H9 (cell line): ENCODE results near the gene DPM2. TPM values are rescaled to one million over a fixed set of nuclear protein-coding genes. Genes with fewer than 3 reads are reported as not detected.

ENCODE experiments used
- DNase-seq: peaks from one replicate; pipeline ENCODE4 v3.0.0-alpha.2; 2017
- H2AFZ ChIP-seq: one replicate; pipeline ENCODE4 v1.6.1; 2013; ENCODE audit warnings: mild to moderate bottlenecking, low read length, control low read depth, moderate library complexity
- H2AK5ac ChIP-seq: 2 replicates; pipeline ENCODE4 v1.6.1; 2013; ENCODE audit warnings: low read length, control low read depth, mixed read lengths; ENCODE audit not compliant: insufficient read length
- H2BK120ac ChIP-seq: one replicate; pipeline ENCODE4 v1.6.1; 2013; ENCODE audit warnings: low read depth, mild to moderate bottlenecking, low read length, control low read depth, inconsistent platforms; ENCODE audit not compliant: poor library complexity, severe bottlenecking
- H2BK12ac ChIP-seq: 2 replicates; pipeline ENCODE4 v1.6.1; 2013; ENCODE audit warnings: low read length, control low read depth, mixed read lengths, low read depth; ENCODE audit not compliant: insufficient read length
- H2BK15ac ChIP-seq: 2 replicates; pipeline ENCODE4 v1.6.1; 2013; ENCODE audit warnings: low read depth, low read length, control low read depth
- H2BK20ac ChIP-seq: one replicate; pipeline ENCODE4 v1.6.1; 2013; ENCODE audit warnings: low read depth, mild to moderate bottlenecking, low read length, control low read depth, inconsistent platforms; ENCODE audit not compliant: poor library complexity, severe bottlenecking
- H2BK5ac ChIP-seq: 2 replicates; pipeline ENCODE4 v1.6.1; 2013; ENCODE audit warnings: low read length, control low read depth, mixed read lengths; ENCODE audit not compliant: insufficient read length
- H3K14ac ChIP-seq: 2 replicates; pipeline ENCODE4 v1.6.1; 2013; ENCODE audit warnings: low read length, control low read depth; ENCODE audit not compliant: insufficient read depth
- H3K18ac ChIP-seq: 2 replicates; pipeline ENCODE4 v1.6.1; 2013; ENCODE audit warnings: low read depth, mild to moderate bottlenecking, mixed read lengths, low read length, control low read depth; ENCODE audit not compliant: insufficient read length
- H3K23ac ChIP-seq: 2 replicates; pipeline ENCODE4 v1.6.1; 2013; ENCODE audit warnings: low read length, control low read depth, mixed read lengths, low read depth; ENCODE audit not compliant: insufficient read length
- H3K23me2 ChIP-seq: 2 replicates; pipeline ENCODE4 v1.6.1; 2013; ENCODE audit warnings: low read depth, mild to moderate bottlenecking, mixed read lengths, low read length, control low read depth; ENCODE audit not compliant: insufficient read length, poor library complexity, severe bottlenecking
- H3K27ac ChIP-seq: 2 replicates; pipeline ENCODE4 v1.5.1; 2013; ENCODE audit warnings: low read length, control low read depth, mixed read lengths, low read depth; ENCODE audit not compliant: insufficient read length
- H3K27me3 ChIP-seq: 2 replicates; pipeline ENCODE4 v1.6.1; 2013; ENCODE audit warnings: low read length, control low read depth, inconsistent platforms; ENCODE audit not compliant: insufficient read depth
- H3K4ac ChIP-seq: 2 replicates; pipeline ENCODE4 v1.6.1; 2013; ENCODE audit warnings: low read depth, mild to moderate bottlenecking, control low read depth, inconsistent platforms, low read length, moderate library complexity
- H3K4me1 ChIP-seq: 2 replicates; pipeline ENCODE4 v1.6.1; 2013; ENCODE audit warnings: low read length, control low read depth, inconsistent platforms; ENCODE audit not compliant: insufficient read depth
- H3K4me2 ChIP-seq: 2 replicates; pipeline ENCODE4 v1.6.1; 2013; ENCODE audit warnings: low read length, control low read depth, mixed read lengths; ENCODE audit not compliant: insufficient read length, insufficient read depth
- H3K56ac ChIP-seq: 2 replicates; pipeline ENCODE4 v1.6.1; 2013; ENCODE audit warnings: low read depth, mild to moderate bottlenecking, mixed read lengths, low read length, control low read depth; ENCODE audit not compliant: insufficient read length
- H3K79me1 ChIP-seq: 2 replicates; pipeline ENCODE4 v1.6.1; 2013; ENCODE audit warnings: low read depth, mild to moderate bottlenecking, moderate library complexity, low read length, control low read depth, inconsistent platforms; ENCODE audit not compliant: insufficient read depth, poor library complexity, severe bottlenecking
- H3K79me2 ChIP-seq: 2 replicates; pipeline ENCODE4 v1.6.1; 2013; ENCODE audit warnings: low read length, control low read depth, inconsistent platforms; ENCODE audit not compliant: insufficient read depth
- H3K9ac ChIP-seq: 2 replicates; pipeline ENCODE4 v1.6.1; 2013; ENCODE audit warnings: low read length, control low read depth, mixed read lengths; ENCODE audit not compliant: insufficient read length; ENCODE audit errors: extremely low read depth
- H3K9me3 ChIP-seq: one replicate; pipeline ENCODE4 v1.6.1; 2013; ENCODE audit warnings: low read depth, low read length, inconsistent platforms; ENCODE audit not compliant: control insufficient read depth
- H3T11ph ChIP-seq: one replicate; pipeline ENCODE4 v1.6.1; 2013; ENCODE audit warnings: mild to moderate bottlenecking, low read length, control low read depth, inconsistent platforms
- H4K20me1 ChIP-seq: one replicate; pipeline ENCODE4 v1.6.1; 2013; ENCODE audit not compliant: control insufficient read depth, insufficient read length, insufficient read depth
- H4K5ac ChIP-seq: 2 replicates; pipeline ENCODE4 v1.6.1; 2013; ENCODE audit warnings: low read depth, mild to moderate bottlenecking, mixed read lengths, low read length, control low read depth; ENCODE audit not compliant: insufficient read length
- H4K8ac ChIP-seq: replicated peaks from 2 replicates; pipeline ENCODE4 v1.6.1; 2013; ENCODE audit warnings: low read length, control low read depth, mixed read lengths, low read depth; ENCODE audit not compliant: insufficient read length
- H4K91ac ChIP-seq: 2 replicates; pipeline ENCODE4 v1.6.1; 2013; ENCODE audit warnings: low read depth, mild to moderate bottlenecking, moderate library complexity, mixed read lengths, low read length, control low read depth; ENCODE audit not compliant: insufficient read length
- H3K27ac Mint-ChIP-seq, 3 experiments: 2 replicates in 2 of 3; 3 replicates in 1 of 3; pipeline ENCODE4 v1.8.0; 2020 to 2021; ENCODE audit warnings: mixed read lengths in 3 of 3, mild to moderate bottlenecking in 1 of 3, moderate library complexity in 1 of 3
- H3K27me3 Mint-ChIP-seq: 2 replicates; pipeline ENCODE4 v1.8.0; 2021; ENCODE audit warnings: low read depth, mild to moderate bottlenecking, moderate library complexity, mixed read lengths
- H3K36me3 Mint-ChIP-seq, 3 experiments: 2 replicates in 2 of 3; 3 replicates in 1 of 3; pipeline ENCODE4 v1.8.0; 2020 to 2021; ENCODE audit warnings: low read depth in 3 of 3, mixed read lengths in 3 of 3; ENCODE audit not compliant: insufficient read depth in 1 of 3
- H3K4me1 Mint-ChIP-seq, 2 experiments: 2 replicates each; pipeline ENCODE4 v1.8.0; 2020; ENCODE audit warnings: mixed read lengths in 2 of 2
- H3K4me3 Mint-ChIP-seq, 2 experiments: 2 replicates in 1 of 2; 3 replicates in 1 of 2; pipeline ENCODE4 v1.8.0; 2020 to 2021; ENCODE audit warnings: mild to moderate bottlenecking in 2 of 2, mixed read lengths in 2 of 2, moderate library complexity in 1 of 2
- H3K9me3 Mint-ChIP-seq, 2 experiments: 2 replicates in 1 of 2; 3 replicates in 1 of 2; pipeline ENCODE4 v1.8.0; 2020; ENCODE audit warnings: mild to moderate bottlenecking in 2 of 2, mixed read lengths in 2 of 2, moderate library complexity in 1 of 2
- WGBS: extraction: QIAGEN DNeasy Blood & Tissue Kit; methylation state at CpG from one replicate; pipeline ENCODE4 v1.1.7; 2013; ENCODE audit warnings: missing lambda C conversion rate, low lambda C conversion rate, mixed read lengths; ENCODE audit not compliant: insufficient read length; ENCODE audit errors: extremely low coverage; 5-methylcytosine and 5-hydroxymethylcytosine counted together
- total RNA-seq: library from RNA; stranded (reverse); gene quantifications from 2 replicates; pipeline ENCODE4 v1.2.1, GENCODE V29; 2021
- TF ChIP-seq, protein P1 (sequence below): fragments of 200-600 bp; sonication (generic); conservative IDR thresholded peaks from 3 replicates; pipeline ENCODE4 v1.8.0; 2021; ENCODE audit warnings: antibody characterized with exemption, mild to moderate bottlenecking

Gene DPM2
- total RNA-seq, 1 experiment from 2014 or later = 46.1 TPM

DNA sequence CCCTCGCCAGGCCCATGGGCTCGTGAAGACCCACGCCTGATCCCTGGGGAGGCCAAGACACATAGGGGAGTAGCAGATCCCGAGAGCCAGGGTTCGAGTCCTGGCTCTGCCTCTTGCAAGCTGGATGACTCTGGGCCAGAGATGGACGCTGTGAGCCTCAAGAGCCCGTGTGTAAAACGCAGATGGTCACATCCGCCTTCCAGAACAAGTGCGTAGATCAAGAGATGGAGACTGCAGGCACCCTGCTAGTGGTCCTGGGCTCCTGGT lies 29.1 kb downstream of the DPM2 start:
- H3K27me3 ChIP-seq = no peaks in the 10 kb centered on the region
- Mint-ChIP-seq H3K4me1 (peaks cover 12 to 21% of the 10 kb centered on the region in 2 experiments), H3K4me3 (0 out of 5 replicates have a peak overlapping the region, but pooled peaks of 1 of the 2 experiments have one; percentile 40), H3K9me3 (no peaks in the 10 kb centered on the region), H3K36me3 (peaks cover 9 to 14% (median 9%) of the 10 kb centered on the region in 3 experiments; a peak in 6 of 7 replicates), H3K27ac (no peak overlapping the region), H3K27me3 (no peaks in the 10 kb centered on the region)
- no peak overlapping the region for H2BK5ac ChIP-seq
- H3K14ac ChIP-seq = no peak overlapping the region
- no peaks in the 10 kb centered on the region for H4K20me1 ChIP-seq
- H3K23me2 ChIP-seq = no peaks in the 10 kb centered on the region
- H3K79me1 ChIP-seq = no peaks in the 10 kb centered on the region
- no peak overlapping the region for H2AFZ ChIP-seq
- H3K9me3 ChIP-seq = no peaks in the 10 kb centered on the region
- H4K5ac ChIP-seq = no peak overlapping the region
- no CpG with 5 or more reads among the region's 10 CpGs for WGBS
- no peak overlapping the region for H4K91ac ChIP-seq
- peaks cover 5% of the 10 kb centered on the region; the same call in 1 of the 2 replicates for H3K4me1 ChIP-seq
- DNase-seq = no peak
- no peak overlapping the region for H3K4ac ChIP-seq
- H3K9ac ChIP-seq = no peak overlapping the region
- H4K8ac ChIP-seq = no peak overlapping the region
- no peak overlapping the region for H2BK20ac ChIP-seq
- H3K23ac ChIP-seq = no peak overlapping the region
- no peak overlapping the region for H3K27ac ChIP-seq
- no peak overlapping the region for H2BK15ac ChIP-seq
- H3K4me2 ChIP-seq = no peak overlapping the region
- no peak overlapping the region for H2BK120ac ChIP-seq
- no peak overlapping the region for H3K56ac ChIP-seq
- no peak overlapping the region for H3K18ac ChIP-seq
- TF ChIP-seq, protein P1, sequence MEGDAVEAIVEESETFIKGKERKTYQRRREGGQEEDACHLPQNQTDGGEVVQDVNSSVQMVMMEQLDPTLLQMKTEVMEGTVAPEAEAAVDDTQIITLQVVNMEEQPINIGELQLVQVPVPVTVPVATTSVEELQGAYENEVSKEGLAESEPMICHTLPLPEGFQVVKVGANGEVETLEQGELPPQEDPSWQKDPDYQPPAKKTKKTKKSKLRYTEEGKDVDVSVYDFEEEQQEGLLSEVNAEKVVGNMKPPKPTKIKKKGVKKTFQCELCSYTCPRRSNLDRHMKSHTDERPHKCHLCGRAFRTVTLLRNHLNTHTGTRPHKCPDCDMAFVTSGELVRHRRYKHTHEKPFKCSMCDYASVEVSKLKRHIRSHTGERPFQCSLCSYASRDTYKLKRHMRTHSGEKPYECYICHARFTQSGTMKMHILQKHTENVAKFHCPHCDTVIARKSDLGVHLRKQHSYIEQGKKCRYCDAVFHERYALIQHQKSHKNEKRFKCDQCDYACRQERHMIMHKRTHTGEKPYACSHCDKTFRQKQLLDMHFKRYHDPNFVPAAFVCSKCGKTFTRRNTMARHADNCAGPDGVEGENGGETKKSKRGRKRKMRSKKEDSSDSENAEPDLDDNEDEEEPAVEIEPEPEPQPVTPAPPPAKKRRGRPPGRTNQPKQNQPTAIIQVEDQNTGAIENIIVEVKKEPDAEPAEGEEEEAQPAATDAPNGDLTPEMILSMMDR = no peak
- H2BK12ac ChIP-seq = no peak overlapping the region
- H3K79me2 ChIP-seq = no peaks in the 10 kb centered on the region
- H2AK5ac ChIP-seq = no peak overlapping the region
- no peak overlapping the region for H3T11ph ChIP-seq
